GM19397 (cell line): Measurements from ENCODE around the gene EMID1.
"Not testable (repeated sequence)": the region's sequence is repeated elsewhere in the genome, so short reads cannot be mapped to it uniquely, and the experiment has no call there.

Experiments
- ATAC-seq: cut with Tn5 transposase; IDR thresholded peaks from one replicate; pipeline ENCODE4 v1.9.1; 2021; ENCODE audit warnings: mild to moderate bottlenecking, moderate library complexity; ENCODE audit not compliant: unreplicated experiment

The EMID1 gene

DNA sequence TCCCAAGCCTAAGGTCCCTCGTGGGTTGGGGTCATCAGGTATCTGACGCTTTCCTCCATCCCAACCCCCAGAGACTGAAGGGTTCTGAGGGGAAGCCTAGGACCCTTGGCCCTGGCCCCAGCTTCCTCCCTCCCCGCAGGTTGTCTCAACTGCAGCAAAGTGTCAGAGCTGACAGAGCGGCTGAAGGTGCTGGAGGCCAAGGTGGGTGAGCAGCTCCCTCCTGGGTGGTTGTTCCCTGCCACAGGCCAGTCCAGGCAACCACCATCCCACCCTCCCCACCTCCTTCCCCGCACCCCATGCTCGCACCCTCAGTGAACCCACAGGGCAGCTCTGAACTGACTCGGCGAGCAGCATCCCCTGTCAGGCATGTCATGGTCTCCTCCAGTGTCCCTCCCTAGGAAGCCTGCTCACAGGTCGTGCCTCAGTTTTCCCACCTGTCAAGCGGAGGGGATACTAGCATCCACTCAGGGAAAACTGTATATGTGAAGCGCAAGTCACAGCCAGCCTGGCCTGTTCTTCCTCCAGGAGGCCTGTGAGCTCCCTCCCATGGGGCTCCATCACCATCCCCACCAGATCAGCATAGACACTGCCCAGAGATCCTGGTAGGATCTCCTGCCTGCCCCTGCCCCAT lies 20.8 kb downstream of the EMID1 start:
- ATAC-seq = no peak

DNA sequence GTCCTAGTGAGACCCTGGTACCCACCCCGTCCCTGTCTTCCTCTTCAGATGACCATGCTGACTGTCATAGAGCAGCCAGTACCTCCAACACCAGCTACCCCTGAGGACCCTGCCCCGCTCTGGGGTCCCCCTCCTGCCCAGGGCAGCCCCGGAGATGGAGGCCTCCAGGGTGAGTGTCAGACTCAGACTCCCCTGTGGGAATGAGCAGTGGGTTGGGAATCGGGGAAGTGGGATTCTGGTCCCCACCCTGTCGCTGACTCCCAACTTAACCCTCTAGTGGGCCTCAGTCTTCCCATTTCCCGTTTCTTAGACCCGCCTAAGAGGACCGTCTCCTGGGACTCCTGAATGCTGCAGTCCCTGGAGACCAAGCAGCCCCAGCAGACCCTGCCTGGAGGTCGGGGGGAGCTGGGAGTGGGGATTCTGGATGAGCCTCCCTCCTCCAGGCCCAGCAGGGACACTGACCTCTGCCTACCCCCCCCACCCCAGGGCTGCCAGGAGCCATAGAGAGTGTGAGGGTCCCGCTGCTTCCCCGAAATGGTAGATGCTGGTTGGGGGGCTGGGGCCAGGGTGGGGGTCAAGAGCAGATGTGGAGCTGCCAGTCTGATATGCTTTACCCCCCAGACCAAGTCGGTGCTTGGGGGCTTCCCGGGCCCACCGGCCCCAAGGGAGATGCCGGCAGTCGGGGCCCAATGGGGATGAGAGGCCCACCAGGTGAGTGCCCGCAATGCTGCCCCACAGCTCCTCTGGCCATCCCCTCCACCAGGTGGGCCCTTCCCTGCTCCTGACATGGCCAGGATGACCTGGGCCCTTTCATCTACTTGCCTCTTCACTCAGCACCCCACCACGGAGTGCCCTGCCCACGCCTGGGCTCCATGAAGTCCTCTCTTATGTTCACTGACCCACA lies 25.5 kb downstream of the EMID1 start:
- ATAC-seq = no peak

DNA sequence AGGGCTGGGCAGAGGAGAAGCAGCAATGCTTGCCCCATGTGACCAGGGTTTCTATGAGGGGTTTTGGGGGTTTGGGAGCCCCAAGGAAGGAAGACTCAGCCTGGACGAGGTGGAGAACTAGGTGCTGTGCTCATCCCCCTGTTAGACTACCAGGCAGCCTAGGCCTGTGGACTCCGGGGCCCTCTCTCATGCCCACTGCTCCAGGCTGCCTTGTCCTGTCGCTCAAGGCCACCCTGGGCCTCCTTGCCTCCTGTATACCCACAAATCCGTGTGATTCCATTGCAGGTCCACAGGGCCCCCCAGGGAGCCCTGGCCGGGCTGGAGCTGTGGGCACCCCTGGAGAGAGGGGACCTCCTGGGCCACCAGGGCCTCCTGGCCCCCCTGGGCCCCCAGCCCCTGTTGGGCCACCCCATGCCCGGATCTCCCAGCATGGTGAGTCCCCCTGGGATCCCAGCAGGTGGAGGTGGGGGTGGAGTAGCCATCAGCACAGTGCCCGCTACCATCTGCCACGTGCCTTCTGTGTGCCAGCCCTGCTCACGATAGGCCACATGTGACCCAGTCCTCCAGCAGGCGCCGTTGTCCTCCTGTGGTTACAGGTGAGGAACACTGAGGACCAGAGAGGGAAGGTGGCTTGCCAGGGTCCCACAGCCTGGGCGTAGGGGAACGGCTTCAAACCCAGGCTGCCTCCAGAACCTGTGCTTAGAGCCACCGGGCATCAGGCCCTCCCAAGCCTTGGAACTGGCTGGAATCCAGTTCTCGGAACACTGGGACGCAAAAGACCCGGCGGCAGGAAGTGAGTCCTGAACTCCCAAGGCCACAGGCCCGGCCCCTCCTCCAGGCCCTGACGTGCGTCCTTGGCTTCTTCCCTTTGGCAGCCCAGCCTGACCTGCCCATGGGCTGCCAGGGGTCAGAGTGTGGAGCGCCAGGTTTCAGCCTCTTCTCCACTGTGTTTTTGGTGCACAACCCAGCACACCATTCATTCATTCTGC lies 26.6 kb downstream of the EMID1 start:
- ATAC-seq = no peak

DNA sequence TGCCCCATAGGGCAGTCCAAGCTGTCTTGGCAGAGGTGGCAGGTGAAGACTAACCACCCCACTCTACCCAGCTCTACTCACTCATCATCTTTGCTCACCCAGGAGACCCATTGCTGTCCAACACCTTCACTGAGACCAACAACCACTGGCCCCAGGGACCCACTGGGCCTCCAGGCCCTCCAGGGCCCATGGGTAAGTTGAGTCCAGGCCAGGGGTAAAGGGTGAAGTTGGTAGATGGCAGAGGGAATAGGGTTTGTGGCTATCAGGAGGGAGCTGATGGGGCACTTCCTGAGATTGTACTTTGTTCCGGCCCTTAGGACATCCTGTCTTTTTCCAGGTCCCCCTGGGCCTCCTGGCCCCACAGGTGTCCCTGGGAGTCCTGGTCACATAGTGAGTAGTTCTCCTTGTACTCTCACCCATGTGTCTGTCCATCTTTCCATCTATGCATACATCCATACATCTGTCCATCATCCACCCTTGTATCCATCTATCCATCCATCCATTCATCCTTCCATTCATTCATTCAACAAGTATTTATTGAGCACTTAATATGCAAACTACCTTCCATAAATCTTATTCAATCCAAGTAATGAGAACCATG lies 27.7 kb downstream of the EMID1 start:
- no peak for ATAC-seq

DNA sequence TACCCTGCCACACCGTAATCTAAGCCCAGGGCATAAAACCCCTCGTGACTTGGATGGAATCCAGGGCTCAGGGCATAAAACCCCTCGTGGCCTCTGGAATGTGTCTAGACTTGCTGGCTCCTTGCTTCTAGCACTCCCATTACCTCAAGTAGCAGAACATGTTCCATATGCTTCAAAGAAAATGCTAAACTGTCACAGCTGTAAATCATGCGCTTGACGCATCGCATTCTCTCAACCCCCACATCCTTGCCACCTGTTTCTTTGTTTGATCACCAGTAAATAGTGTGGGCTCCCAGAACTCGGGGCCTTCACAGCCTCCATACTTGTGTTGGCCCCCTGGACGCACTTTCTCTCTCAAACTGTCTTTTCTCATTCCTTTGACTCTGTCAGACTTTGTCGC lies 34.8 kb downstream of the EMID1 start:
- ATAC-seq = not testable (repeated sequence)

DNA sequence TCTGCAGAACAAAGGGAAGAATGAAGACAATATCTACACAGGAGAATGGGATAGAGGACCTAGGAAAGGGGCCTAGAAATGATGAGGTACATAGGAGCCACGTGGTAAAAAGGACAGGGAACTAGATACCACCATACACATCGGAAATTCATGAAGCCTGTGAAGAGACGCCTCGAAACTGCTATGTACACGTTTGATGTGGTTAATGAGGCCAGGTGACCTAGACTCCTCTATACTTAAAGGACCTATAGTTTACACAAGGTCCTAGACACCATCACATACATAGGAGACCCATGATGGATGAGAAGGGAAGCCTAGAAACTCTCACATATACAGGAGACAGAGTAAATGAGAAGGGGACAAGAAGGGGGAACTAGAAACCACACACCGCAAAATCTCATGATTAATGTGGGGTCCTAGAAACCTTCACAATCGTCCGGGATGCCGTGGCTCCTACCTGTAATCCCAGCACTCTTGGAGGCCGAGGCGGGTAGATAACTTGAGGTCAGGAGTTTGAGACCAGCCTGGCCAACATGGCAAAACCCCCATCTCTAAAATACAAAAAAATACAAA lies 38.3 kb downstream of the EMID1 start:
- ATAC-seq = no peak

DNA sequence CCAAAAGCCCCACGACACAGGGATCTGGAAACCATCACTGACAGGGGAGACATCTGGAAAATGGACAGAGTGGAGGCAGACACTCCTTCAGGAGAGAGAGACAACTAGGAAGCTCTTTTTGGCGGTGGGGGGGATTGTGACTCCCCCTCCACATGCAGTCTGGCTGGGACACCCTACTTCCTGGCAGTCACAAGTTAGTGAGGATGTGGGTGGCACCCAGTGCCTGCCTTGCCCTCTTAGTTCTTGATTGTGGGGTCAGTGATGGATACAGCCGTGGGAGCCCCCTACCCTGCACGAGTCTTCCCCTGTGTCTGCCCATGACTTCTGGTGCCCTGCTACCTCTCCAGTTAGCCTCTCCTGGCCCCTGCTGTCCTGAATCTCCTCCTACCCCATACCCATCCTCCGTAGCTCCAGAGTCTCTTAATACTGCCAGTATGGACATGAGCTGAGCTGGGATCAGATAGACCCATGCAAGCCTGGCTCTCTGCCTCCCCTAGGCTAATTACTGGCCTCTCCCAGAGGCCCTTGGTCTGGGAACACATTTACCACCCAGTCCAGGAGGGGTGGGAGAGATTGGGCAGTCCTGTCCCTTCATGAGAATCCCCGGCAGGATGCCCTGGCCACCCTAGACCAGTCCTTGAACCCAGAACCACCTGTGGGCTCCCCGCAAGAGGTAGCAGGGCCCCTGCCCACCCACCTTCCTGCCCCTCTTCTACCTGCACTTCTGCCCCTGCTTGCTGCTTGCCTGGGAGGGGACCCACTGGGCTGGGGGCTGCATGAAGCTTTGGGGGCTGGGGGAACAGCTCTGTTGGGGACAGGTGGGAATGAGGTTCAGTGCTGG lies 39.3 kb downstream of the EMID1 start:
- no peak for ATAC-seq

DNA sequence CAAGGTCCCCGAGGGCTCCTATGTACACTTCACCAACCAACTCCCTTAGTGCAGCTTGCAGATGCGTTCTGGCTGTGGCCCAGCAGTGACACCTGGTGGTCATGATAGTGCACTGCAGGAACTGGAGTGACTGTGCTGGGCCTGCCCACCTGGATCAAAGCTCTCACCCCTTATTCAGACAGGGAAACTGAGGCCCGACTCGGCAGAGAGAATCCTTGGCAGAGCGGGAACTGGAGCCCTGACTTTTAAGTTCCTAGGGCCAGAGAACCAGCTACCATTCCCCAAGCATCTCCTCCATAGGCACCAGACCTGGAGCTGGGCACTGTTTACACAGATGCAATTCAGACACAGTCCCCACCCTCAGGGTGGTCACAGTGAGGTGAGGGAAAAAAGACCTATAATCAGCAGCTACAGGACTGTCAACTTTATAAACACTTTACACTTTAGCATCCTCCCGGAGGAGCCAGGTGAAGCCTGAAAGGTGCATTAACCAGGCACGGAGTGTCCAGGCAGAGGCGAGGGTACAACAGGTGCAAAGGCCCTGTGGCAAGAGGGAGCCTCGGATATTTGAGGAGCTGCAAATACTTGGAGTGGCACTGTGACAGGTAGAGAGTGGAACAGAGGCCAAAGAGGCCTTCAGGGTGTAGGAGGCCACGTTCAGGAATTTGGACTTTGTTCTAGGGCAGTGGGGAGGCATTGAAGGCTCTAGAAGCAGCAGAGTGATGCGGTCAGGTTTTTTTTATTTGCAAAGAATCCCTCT lies 40.1 kb downstream of the EMID1 start:
- ATAC-seq = no peak

DNA sequence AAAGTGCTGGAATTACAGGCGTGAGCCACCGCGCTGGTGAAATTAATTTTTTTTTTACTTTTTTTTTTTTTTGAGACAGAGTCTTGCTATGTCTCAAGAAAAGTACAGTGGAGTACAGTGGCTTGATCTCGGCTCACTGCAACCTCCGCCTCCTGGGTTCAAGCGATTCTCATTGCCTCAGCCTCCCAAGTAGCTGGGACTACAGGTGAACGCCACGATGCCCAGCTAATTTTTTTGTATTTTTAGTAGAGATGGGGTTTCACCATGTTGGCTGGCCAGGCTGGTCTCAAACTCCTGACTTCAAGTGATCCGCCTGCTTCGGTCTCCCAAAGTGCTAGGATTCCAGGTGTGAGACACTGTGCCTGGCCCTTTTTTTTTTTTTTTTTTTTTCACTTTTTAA lies 42.2 kb downstream of the EMID1 start:
- ATAC-seq = not testable (repeated sequence)

DNA sequence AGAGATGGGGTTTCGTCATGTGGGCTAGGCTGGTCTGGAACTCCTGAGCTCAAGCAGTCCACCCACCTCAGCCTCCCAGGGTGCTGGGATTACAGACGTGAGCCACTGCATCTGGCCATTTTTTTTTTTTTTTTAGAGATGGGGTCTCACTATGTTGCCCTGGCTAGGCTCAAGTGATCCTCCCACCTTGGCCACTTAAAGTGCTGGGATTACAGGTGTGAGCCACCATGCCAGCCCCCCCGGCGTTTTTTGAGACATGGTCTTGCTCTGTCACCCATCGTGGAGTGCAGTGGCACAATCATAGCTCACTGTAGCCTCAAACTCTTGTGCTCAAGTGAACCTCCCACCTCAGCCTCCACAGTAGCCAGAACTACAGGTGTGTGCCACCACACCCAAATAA lies 45.6 kb downstream of the EMID1 start:
- no peak for ATAC-seq

DNA sequence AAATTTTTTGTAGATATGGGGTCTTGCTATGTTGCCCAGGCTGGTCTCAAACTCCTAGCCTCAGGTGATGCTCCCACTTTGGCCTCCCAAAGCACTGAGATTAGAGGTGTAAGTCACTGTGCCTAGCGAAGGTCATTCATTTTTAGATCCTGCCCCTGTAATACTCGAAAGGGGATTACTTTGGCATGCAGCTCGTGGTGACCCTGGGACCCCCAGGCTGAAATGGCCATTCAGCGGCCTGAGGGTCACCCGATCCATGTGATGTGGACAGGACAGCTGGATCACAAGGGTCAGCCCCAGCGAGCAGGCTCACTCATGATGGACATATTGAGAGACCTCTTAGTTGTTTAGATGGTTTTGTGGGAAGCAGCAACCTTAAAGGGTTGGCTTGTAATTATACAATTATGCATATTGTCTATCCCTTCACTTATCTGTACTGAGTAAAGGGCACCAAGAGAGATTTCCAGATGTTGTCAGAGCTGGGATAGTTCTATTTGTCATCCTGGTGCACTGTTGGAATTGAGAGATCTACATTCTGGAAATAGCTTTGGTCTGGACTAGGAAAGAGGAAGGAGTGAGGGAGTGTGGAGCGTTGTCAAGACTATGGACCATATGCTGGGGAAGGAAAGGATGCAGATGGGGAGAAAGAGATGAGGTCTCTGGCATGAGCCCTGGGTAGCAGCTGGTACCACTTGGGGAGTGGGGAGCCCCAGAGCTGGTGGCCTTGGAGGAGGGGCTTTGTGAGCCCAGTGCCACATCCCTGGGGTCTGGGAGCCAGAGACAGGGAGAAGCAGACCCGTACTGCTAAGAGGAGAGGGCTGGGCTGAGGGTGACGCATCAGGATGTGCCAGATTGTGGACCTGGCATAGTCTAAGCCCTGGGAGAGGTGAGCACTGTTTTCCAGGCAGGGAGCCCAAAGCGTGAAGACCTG lies 46.5 kb downstream of the EMID1 start:
- ATAC-seq = no peak

DNA sequence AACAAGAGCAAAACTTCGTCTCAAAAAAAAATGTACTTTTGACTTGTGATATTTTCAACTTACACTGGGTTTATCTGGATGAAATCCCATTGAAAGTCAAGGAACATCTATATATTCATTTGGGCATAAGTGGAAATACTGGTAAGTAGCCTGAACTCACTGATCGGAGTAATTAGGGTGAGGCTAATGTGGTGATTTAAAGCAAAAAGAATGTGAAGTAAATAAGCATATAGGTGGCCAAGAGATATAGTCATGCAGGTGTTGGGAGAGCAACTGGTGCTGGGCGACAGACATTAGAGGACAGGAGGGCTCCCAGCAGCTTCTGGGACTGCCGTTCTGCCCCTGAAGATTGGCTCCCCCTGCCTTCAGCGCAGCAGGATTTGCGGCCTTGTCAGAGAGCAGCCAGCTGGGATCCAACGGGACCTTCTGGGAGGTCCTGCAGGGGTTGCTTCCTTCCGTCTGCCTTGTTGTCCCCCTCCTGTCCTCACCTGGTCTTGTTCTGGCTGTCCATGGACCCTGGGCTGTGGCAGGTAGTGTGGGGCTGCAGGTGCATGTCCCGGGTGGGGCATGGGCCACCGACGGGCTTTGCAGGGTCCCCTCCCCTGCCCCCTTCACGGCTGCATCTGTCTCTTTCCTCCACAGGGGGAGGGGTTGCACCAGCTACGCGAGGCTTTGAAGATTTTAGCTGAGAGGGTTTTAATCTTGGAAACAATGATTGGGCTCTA lies 48.0 kb downstream of the EMID1 start:
- no peak for ATAC-seq

DNA sequence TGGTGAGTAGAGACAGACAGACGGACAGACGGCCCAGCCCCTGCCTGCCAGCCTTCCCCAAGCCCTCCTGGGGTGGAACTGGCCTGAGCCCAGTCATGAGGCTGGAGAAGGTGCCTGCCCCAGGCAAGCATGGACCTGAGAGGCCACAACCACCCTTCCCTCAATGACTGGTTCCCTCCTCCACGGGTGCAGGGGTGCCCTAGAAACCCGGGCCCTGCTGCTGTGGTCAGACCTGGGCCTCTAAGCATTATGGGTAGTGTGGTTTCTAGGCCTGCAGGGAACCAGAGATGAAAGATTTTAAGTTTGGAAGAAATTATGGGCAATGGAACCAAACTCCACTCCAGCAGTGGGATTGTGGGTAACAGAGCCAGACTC lies 48.6 kb downstream of the EMID1 start:
- no peak for ATAC-seq

DNA sequence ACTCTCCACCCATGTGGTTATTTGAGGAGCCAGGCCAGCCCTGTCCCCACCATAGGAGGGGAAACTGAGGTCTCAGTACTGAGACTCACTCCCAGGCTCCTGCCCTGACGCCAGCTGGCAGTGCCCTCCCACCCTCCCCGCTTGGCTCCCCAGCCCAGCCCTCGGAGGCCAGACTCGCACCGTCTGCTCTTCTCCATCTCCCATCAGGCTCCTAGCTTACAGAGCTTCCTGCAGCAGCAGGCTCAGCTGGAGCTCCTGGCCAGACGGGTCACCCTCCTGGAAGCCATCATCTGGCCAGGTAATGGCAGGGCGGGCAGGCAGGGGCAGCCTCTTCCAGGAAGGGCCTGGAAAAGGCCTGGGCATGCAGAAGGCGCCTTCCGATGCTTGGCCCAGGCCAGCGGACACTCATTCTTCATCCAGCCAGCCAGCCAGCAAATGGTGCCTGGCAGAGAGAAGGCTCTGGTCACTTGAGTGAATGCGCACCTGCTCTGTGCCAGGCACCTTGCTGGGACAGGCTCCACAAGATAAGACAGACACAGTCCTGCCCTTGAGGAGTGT lies 49.4 kb downstream of the EMID1 start:
- no peak for ATAC-seq

DNA sequence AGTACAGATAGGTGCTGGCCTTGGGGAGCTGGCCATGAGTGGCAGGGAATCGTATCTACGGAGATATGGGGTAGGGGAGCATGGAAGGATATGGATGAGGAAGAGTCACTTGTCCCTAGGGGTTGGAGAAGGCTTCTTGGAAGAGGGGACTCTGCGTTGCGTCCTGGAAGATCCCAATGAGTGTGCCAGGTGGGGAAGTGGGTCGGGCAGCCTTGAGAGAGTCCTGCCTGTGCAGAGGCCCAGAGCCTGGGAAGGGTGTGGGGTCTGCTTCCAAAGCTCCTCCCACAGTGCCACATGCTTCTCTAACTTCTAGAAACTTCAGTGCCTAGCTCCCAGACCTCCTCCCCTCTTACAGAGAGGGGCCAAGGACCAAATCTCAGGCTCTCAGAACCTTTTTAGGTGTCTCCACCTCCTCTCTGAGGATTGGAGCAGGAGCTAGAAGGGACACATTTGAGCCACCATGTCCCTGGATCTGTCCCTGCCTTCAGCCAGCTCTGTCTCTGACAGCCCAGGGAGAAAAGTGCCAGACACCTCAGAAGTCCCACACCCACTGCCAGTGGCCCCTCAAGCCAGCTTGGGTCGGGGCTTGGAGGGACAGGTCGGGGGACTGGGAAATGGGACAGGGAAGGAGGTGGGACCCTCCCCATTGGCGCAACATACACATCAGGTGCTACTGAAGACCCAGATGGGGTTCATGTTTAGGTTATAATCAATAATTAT lies 51.1 kb downstream of the EMID1 start:
- no peak for ATAC-seq

DNA sequence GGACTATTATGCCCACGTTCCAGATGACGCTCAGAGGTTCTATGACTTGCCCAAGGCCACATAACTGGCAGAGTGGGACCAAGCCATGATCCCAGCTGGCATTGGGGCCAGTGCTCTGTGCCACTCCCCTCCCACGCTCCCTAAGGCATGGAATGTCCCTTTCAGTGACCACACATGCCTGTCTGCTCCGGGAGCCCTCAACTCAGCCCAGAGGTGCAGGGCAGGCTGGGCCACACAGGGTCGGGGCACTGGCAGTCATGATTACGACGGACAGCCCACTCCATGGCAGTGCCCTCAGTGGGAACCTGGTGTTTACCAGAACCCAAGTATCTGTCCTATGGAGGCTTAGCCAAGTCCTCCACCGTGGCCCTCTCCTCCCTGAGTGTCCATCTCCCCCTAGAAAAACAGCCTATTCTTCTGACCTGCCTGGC lies 52.1 kb downstream of the EMID1 start:
- ATAC-seq = no peak
